IPS-NIHi11 (cell line): Measurements from ENCODE around the gene SOX13.

Experiments
- DNase-seq: peaks from one replicate; pipeline ENCODE4 v3.0.0; 2012; ENCODE audit warnings: mixed read lengths, low spot score

Gene SOX13

DNA sequence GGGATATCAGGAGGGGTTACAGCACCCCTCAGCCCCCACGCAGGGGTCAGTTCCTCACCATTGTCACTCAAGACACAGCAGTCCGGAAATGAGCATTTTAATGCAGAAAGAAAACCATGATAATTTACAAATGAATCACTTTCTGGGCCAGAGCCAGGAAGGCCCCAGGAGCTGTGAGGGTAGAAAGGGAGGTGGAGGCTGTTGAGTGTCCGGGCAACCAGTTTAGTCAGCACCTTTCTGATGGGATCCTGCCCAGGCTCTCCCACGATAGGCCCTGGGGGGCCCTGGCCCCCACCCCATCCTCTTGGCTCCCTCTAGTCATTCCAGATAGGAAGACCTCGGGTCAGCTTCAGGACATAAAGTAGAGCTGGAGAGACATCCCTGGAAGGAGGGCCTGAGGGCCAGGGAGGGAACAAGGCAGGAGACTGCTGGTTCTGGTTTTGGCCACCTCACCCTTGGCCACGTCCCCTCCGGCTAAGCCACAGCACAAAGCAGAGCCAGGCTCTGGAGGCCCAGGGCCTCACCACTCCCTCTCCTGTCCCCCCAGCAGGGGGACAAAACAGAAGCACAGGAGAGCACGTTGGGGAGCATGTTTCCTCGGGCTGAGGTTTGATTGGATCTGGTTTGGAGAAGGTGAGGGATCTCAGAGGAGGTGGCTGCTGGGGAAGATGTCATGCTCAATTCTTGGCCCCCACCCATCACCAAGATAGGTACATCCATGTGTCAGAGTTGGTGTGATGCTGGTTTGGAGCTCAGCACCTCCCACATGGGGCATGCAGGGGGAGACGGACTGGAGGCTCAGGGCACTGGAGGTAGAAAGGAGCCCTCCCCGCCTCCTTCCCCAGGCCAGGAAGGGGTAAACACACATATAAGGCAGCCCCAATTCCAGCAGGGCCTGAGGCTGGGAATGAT, 58.3 kb downstream of the SOX13 start:
- no peak for DNase-seq

DNA sequence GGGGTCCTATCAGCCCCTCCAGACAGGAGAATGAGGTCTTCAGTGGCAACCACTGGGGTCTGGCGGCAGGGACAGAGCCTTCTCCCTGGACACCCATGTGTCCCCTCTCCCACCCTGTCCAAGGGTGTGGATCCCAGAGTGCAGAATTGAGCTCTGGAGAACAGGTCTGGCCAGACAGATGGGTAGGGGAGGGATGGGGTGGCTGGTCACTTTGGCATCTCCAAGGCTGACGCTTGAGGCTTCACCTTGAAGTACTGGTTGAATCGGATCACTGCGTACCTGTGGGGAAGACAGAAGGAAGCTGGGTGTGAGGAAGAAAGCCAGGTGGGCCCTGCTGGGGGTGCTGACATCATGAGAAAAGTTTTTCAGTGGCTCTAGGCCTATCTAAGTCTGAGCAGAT, 59.1 kb downstream of the SOX13 start:
- no peak for DNase-seq

DNA sequence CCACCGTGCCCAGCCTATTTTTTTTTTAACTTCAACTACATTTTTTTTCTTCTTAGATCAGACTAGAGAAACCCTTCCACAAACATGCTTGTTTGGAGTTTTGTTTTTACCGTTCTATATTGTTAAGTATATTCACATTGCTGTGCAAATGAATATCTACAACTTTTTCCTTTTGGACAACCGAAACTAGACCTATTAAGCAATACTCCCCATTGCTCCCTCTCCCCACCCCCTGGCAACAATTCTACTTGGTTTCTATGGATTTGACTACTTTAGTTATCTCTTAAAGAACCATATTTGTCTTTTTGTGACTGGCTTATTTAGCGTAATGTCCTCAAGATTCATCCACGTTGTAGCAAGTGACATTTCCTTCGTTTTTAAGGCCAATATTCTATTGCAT, 59.8 kb downstream of the SOX13 start:
- no peak for DNase-seq

DNA sequence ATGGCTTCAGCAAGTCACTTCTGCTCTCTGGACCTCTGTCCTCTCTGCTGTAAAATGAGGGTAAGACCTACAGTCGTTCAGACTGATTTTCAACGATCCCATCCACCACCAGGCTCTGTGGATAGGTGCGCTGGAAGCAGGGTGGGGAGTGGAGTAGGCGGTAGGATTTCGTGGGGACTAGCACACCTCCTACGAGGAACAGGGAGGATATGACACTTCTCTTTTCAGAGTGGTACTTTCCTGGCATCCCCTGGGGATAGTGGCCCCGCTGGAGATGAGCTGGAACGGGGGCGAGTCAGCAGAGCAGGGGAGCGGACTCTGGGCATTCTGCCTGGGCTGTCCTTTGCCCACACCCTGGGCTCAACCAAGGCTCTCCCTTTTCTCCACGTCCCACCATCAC, 61.2 kb downstream of the SOX13 start:
- DNase-seq, result no peak

DNA sequence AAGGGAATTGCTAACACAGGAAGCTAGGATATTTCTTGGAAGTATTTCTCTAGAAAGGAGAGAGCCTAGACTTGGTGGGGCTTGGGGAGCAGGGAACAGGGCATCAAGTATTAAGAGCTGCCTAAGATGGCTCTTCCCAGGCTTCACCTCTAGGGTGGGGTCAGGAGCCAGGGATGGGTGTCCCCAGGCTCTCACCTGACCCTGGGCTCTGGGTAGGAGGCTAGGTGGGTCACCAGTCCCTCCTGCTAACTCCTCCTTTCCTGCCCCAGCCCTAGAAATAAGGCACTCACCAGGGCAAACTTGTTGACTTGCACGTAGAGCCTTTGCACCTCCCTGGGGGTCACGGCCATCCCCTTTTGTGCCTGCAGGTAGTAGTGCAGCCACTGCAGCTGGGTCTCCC, 63.9 kb downstream of the SOX13 start:
- peak; percentile 47 for DNase-seq

DNA sequence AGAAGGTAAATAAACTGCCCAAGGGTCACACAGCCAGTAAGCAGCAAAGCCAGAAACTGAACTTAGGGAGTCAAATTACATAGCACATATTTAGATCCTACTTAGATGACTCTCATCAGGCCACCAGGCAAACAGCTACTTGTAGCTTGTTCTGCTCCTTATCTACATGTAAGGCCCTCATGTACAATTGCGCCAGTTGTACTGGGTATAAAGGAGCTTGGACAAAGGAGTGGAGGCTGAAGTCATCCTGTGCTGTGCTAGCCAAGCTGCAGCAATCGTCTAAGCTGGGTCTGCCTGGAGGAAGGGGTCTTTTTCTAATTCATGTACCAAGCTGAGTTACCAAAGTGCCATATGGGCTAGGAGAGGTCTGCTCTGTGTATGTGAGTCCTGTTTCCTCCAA, 66.2 kb downstream of the SOX13 start:
- no peak for DNase-seq

DNA sequence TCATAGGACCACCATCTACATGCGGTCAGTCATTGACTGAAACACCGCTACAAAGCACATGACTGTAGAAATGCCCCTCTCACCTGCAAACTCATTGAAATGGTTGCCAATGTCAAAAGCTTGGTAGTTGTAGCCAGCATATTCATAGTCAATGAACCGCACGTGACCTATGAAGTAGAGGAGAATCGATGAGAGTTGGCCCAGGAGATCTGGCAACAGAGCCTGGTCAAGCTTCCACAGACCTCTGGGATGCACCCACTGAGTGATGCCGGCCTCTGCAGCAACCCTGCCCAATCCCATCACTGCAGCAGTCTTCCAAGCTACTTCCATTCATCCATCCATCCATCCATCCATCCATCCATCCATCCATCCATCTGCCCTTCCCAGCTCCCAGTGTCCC, 67.0 kb downstream of the SOX13 start:
- DNase-seq, result no peak

DNA sequence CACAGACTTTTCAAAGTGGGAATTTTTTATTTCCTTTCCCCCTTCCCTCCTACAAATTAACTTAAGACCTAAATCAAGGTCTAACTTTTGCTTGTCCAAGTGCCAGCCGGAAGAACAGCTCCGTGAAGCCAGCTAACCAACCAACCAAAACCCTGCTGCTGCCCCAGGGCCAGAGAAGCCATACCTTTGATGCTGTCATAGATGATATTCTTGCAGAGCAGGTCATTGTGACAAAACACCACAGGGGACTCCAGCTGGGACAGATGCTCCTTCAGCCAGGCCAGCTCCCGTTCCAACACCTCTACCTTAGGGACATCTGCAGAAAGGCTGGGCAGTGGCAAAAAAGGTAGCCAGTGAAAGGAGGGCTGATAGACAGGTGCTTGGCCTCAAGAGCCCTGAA, 68.2 kb downstream of the SOX13 start:
- no peak for DNase-seq

DNA sequence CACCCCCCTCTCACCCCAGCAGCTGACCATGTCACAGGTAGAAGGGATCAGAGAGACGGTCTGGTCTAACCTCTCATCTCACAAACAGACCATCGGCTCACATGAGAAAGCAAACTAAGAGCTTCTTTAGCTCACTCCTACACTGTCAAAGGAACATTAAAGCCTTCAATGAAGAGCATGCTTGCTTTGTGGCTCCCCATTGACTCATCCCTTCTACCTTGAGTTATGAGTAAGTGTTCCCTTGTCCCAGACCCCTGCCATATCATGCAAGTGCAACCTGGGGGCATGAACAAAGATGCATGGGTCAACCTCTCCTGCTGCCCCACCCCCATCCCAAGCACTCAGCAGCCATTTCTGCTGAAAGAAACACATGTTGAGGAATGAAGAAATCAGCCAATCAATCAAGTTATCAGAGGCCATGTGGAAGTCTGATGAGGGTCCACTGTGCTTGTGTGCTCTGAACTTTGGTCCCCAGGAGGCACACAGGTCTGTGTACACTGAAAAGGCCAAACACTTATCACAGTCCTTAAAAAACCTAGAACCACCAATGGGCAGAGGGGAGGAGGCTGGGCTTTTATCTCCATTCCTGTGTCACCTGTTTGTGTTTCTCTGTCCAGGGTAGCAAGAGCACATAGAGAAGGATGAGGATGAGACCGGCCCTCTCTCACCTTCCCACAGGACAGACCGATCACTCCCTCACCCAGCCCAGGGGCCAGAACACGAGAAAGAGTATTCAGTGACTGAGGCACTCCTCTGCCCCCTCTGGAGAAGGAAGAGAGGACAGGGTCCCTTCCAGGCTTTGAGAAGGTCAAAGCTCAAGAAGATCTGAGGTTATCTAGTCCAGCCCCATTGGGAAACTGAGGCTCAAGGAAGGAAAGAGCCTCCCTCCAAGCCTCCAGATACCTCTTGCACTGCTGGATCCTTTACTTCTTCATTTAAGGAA, 69.4 kb downstream of the SOX13 start:
- no peak for DNase-seq

DNA sequence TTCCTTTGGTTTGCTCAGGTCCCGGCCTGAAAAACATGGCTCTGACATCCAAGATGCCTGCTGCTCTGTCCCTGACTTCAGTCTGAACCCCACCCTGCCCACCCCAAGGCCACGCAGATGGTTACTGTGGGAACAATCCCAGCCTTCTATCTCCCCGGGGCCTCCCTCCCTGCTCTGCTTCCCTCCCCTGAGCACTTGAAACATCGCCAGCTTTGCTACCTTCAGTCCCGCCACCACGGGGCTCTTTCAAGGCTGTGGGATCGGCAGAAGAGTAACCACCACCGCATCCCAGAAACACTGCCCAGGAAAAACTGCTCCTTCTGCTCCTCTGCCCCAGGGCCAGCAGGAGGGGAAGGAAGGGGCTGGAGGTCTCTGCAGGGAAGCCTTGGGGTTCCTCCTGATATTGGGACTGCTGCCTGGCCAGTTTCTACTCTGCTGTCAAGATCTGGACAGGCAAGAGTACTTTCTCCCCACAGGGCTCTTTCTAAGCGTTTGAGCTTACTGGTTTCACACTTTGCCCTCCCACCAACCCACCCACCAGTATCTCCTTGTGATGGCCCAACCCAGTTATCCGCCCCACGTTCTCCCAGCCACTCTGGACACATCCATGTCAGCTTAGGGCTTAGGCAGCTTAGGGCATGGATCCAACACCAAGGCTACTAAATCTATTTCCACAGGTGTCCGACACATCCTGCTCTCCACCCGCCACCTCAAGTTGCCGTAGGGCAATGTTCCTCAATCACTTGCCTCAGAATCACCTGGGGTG, 70.5 kb downstream of the SOX13 start:
- DNase-seq, result no peak

DNA sequence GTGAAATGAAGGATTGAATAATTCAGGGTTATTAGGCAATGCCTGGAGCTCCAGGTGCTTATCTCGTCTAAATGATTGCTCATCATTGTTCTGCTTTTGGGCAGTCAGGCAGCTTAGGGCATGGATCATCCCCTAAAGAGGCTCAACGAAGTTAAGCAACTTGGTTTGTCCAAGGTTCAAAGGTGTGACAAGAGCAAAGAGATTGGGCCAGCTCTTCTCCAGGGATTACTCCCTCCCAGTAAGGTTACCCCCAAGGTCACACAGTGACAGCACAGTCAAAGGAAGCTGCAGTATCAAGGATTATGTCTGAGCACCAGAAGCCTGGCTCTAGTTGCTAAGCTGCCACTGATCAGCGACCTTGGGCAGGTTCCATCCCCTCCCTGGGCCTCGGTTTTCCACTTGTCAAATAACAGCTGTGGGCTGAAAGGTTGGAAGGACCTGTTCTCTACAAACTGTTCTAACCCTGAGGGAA, 72.2 kb downstream of the SOX13 start:
- no peak for DNase-seq

DNA sequence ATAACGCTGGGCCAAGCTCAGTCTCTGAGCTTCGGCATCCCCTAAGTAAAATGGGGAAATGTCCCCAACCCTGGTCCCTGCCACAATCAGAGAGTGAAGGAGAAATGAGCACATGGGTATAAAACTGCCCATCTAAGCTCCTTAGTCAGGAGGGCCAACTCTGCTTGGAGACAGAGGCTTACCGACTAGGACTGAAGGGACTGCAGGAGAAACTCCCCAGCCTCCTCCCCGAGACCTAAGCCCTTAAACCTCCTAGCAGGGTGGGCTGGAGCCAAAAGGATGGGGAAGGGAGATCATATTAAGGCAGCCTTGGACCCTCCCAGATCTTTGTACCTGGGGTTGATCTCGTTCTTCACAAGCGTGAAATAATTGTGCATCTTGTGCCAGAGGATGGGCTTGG, 73.4 kb downstream of the SOX13 start:
- DNase-seq, result no peak

DNA sequence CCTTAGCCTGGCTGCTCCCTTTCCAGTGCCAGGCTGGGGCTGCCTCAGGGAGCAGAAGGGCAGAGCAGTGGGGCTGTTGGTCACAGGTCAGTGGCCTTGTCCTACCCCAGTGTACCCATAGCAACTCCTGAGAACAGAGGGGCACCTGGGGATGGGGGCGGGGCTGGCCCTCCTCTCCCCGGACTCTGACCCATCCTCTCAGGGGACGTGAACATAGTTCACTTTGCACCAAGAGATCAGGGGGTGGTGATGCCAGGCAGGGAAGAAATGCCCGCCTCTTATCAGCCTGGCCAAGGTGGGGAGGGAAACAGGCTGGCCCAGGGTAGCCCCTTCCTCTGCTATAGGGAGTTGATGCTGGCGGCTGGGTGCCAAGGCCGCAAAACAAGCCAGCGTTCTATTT, 74.0 kb downstream of the SOX13 start:
- no peak for DNase-seq

DNA sequence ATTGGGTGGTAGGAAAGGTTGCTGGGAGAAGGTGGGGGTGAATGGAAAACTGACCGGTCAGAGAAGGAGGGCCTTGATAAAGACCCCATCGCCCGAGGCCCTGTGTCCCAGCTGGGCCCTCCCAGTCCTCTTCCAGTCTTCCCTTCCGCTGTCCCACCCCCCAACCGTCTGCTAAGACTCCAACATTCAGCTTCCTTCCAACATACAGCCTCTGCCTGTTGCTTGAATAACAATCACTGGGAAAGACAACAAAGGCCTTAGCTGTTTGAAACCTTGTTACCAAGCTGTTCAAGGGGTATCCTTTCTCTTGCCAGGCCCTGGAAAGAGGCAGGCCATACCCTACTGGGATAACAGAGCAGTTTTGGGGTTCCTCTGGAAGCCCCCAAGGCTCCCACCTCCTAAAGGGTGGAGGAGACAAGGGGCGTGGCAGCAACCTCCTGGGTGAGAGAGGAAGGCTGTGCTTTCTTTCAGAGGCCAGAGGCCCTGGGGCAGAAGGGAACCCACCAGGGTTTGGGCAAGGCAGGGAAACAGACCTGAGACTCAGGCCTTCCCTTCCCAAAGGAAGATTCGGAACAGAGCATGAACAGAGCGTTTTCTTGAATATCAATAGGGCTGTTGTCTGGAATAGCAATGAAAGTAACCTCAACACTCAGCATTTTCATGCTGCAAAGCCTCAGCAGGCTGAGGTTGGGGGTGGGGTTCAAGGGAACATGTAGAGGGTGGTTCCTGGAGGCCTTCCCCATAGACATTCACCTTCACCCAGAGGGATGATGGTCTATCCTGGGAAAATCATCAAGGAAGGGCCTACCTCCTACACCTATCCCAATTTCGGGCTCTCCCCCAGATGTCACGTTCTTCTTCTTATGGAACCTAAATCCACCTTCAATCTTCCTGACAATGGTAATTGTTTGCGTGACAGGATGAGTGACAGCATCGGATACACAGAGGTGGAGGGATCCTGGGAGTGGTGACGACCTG, 74.8 kb downstream of the SOX13 start:
- peak; percentile 61 for DNase-seq

DNA sequence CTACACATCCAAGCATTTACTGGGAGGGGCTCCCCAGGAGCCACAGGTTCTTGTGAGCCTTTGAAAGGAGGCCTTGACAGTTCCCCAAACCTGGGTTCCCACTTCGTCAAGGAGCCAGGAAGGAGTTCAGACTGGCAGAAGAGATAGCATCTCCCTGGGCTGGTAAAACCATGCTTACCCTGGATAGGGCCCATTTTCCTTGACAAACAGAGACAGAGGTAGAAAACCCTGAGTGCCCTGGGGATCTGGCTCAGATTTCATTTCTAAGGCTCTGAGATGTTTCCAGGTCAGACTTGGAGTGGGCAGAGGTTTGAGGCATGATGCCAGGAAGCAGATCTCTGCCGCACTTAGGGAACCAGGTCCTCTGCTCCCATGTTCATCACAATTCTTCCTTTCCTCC, 76.2 kb downstream of the SOX13 start:
- DNase-seq, result no peak

DNA sequence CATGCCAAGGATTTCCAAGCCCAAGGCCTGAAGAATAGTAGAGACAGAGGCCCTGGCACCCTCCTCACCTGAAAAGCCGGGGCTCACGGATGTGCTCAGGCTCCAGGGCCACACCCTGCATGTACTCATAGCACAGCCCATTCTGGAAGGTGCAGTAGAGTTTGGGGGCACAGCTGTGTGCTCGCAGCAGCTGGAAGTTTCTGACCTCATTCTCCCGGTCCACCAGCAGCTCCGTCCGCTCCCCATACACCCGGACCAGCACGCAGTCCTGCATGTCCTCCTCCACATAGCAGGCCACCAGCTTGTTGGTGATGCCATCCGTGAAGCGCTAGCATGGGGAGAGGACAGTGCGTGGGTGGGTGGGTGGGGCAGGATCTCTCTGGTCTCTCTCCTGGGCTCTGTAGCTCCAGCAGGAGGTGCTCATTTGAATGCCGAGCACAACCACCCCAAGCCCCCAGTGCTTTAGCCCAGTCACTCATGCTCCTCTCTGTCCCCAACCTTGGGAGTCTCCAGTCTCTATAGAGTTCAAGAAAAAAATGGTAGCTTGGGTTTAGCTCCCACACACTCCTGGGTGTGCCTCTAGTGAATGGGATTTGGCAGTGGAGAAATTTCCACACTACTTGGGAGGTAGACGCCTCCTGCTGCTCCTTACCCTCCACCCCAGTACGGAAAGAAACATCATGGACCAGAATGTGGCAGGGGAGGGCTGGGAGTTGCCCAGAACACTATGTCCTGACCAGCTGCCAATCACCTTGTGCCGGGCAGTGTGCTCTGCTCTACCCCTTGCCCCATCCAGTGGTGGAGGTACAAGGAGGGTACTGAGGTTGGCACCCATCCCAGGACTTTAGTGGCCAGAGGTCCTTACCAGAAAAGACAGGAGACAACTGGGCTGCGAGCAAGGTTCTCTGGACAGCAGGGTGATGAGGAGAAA, 77.0 kb downstream of the SOX13 start:
- DNase-seq, result no peak

DNA sequence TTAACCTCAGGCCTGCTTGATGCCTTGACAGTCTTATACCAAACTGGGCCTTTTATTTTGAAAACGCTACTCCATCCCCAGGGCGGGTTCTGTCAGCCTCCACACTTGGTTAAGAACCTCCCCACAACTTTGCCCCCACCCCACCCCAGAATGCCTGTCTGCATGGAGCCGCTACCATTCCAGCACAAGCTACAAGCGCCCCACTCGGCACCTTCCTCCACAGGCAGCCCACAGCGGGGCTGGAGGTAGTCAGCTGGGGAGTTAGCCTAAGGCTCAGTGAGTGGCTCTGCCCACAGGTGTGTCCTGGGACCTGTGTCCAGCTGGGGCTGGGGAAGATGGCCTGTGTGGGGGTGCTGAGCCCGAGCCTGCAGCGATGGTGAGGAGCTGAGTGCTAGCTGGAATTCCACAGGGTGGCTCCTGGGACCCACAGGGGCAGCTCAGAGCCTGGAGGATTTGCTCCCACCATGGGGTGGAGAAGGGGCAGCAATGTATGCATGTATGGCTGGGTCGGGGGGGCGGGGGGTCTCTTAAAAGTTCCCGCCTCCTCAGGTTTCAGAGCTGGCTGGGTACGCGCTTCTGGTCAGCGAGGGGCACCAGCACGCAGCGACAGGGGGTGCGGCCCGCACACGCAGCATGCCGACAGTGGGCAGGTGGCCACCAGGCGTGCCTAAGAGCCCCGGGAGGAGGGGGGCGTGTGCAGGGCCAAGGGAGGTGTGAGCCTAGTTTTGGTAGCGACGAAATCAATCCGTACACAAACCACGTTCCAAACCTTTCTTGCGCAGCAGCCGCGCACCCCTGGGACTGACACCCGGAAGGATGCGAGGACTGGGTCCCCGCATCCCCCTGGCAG, 78.0 kb downstream of the SOX13 start:
- peak; percentile 44 for DNase-seq

DNA sequence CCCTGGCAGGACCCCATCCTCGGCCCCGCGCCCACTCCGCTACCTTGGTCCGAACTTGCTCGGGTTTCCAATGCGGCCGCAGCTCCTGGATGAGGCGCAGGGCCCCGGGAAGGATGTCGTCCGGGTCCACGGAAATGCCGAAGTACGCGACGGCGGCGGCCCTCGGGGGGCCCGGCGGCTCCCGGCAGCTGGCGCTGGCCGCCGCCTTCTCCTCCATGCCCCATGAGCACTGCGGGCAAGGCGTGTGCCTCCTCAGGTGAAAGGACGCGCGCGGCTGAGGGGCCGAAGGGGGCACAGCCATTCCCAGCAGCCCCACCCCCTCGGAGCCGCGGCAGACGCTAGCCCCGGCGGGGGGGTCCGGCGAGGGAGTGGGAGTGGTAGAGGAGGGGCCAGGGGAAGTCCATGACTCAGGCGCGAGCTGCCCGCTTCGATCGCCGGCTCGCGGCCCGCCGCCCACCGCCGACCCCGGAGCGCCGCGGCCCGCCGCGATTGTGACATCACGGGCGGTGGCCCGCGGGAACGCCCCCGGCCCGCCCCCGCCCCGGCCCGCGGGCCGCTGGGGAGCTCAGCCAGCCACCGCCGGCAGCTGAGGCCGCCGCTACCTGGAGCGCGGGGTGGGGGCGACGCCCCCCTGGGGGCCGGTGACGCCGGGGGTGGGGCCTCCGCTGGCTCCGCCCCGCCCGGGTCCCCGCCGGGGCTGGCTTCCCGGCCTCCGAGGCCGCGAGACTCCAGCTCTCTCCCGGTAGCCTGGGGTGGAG, 78.8 kb downstream of the SOX13 start, which contains the start of gene ETNK2:
ETNK2 (minus strand) TSS at position 493 of the 758 bp plus-strand sequence; CDS start at position 301, 192 bp downstream.
- DNase-seq, result peak; percentile 95
